Left colon (tissue), 2 donors: Measurements from ENCODE around the gene ADGRL4. TPM values are rescaled to one million over a fixed set of nuclear protein-coding genes. Genes with fewer than 3 reads are reported as not detected.

Source experiments
- ATAC-seq: fragments of 200-7000 bp; cut with Tn5 transposase; one replicate; pipeline ENCODE4 v1.9.1; 2020; ENCODE audit warnings: mild to moderate bottlenecking, moderate library complexity
- DNase-seq, 2 donors: peaks; one replicate each; pipeline ENCODE4 v3.0.0-alpha.2; 2020
- intact Hi-C, 2 donors: fragments of 100-400 bp; cut with DNase I in 1 of 2; cut with micrococcal nuclease in 1 of 2; formaldehyde crosslinking; loops; one replicate each; pipeline versions ENCODE4 v1.11.2 to v1.14.0; 2022; cut with DNase I, micrococcal nuclease
- total RNA-seq, 2 donors: library from RNA; stranded (reverse); fragmentation: NEBNext Ultra II Directional; extraction: Animal tissue kit (Norgen Biotek cat#: 25700); gene quantifications; one replicate each; pipeline ENCODE4 v1.2.1, GENCODE V29; 2021
- donor health status: DM: no; HTN: no; CAD: no.
- donor health status: DM: yes; HTN: yes; CAD: no.

Gene ADGRL4
- total RNA-seq, 2 donors from 2014 or later, result 2.7 to 3.1 TPM

GRCh38 chr1:78854556-78854955 lies 152.0 kb downstream of the ADGRL4 start:
- DNase-seq (no peak), ATAC-seq (no peak)
- intact Hi-C loops, result no loop called here

GRCh38 chr1:78843546-78843945 lies 163.0 kb downstream of the ADGRL4 start:
- intact Hi-C loops, result no loop called here
- DNase-seq, result no peak
- no peak for ATAC-seq

GRCh38 chr1:78843111-78843510 lies 163.4 kb downstream of the ADGRL4 start:
- DNase-seq (no peak), ATAC-seq (no peak)
- intact Hi-C loops, result no loop called here

- intact Hi-C loops, result no loop called here
- DNase-seq, result no peak
- no peak for ATAC-seq
These were observed 165.9 kb downstream of the ADGRL4 start for GRCh38 chr1:78840453-78841271.
